Dendritic cell treated with granulocyte-macrophage colony-stimulating factor and Interleukin-4, amounts not matched to agents 40 ng/mL and 50 ng/mL, for 4 days (primary cell): ENCODE results near the gene ZNF627.
A peak's percentile ranks its signal among the peaks of the same experiment; 100 is the strongest.
"Not testable (repeated sequence)": the region's sequence is repeated elsewhere in the genome, so short reads cannot be mapped to it uniquely, and the experiment has no call there.

ENCODE experiments used
- H3K27ac Mint-ChIP-seq: one replicate; pipeline ENCODE4 v1.8.0; 2022; ENCODE audit warnings: mild to moderate bottlenecking, mixed read lengths
- H3K27me3 Mint-ChIP-seq: one replicate; pipeline ENCODE4 v1.8.0; 2022; ENCODE audit warnings: mild to moderate bottlenecking, mixed read lengths
- H3K36me3 Mint-ChIP-seq: one replicate; pipeline ENCODE4 v1.8.0; 2022; ENCODE audit warnings: low read depth, mixed read lengths
- H3K4me1 Mint-ChIP-seq: one replicate; pipeline ENCODE4 v1.8.0; 2022; ENCODE audit warnings: low read depth, mixed read lengths
- H3K4me3 Mint-ChIP-seq: one replicate; pipeline ENCODE4 v1.8.0; 2022; ENCODE audit warnings: mild to moderate bottlenecking, moderate library complexity, mixed read lengths
- H3K9me3 Mint-ChIP-seq: one replicate; pipeline ENCODE4 v1.8.0; 2022; ENCODE audit warnings: mixed read lengths
- intact Hi-C: fragments of 100-400 bp; cut with micrococcal nuclease; formaldehyde crosslinking; loops from one replicate; pipeline ENCODE4 v1.15.0; 2022

Gene ZNF627

GRCh38 chr19:11563532-11563931 lies 33.8 kb upstream of the ZNF627 start:
- Mint-ChIP-seq H3K36me3 (peaks cover 14% of the 10 kb centered on the region), H3K4me3 (no peak overlapping the region), H3K27ac (peak overlapping the region; percentile 67), H3K27me3 (no peaks in the 10 kb centered on the region), H3K4me1 (peaks cover 58% of the 10 kb centered on the region), H3K9me3 (no peaks in the 10 kb centered on the region)
- intact Hi-C loops, result no loop called here

GRCh38 chr19:11564082-11564807 lies 33.0 kb upstream of the ZNF627 start:
- intact Hi-C loops, H3K9me3 Mint-ChIP-seq, H3K27me3 Mint-ChIP-seq, H3K36me3 Mint-ChIP-seq, H3K4me3 Mint-ChIP-seq: not testable (repeated sequence)
- Mint-ChIP-seq H3K27ac (peak overlapping the region; percentile 48), H3K4me1 (peaks cover 63% of the 10 kb centered on the region)

GRCh38 chr19:11565649-11565980 lies 31.7 kb upstream of the ZNF627 start:
- H3K9me3 Mint-ChIP-seq, intact Hi-C loops, H3K36me3 Mint-ChIP-seq, H3K4me3 Mint-ChIP-seq, H3K27me3 Mint-ChIP-seq: not testable (repeated sequence)
- H3K27ac Mint-ChIP-seq, result peak overlapping the region; percentile 87
- peaks cover 71% of the 10 kb centered on the region for H3K4me1 Mint-ChIP-seq

- peaks cover 6% of the 10 kb centered on the region for H3K36me3 Mint-ChIP-seq
- intact Hi-C loops, result no loop called here
- H3K4me1 Mint-ChIP-seq, result peaks cover 71% of the 10 kb centered on the region
- no peak overlapping the region for H3K4me3 Mint-ChIP-seq
- peak overlapping the region; percentile 87 for H3K27ac Mint-ChIP-seq
- no peaks in the 10 kb centered on the region for H3K9me3 Mint-ChIP-seq
- H3K27me3 Mint-ChIP-seq, result no peaks in the 10 kb centered on the region
Measured at GRCh38 chr19:11566164-11566563, 31.1 kb upstream of the ZNF627 start.

GRCh38 chr19:11570039-11570462 lies 27.2 kb upstream of the ZNF627 start:
- peaks cover 24% of the 10 kb centered on the region for H3K36me3 Mint-ChIP-seq
- H3K27ac Mint-ChIP-seq, result peak overlapping the region; percentile 70
- intact Hi-C loops, result no loop called here
- H3K4me3 Mint-ChIP-seq, result no peak overlapping the region
- no peaks in the 10 kb centered on the region for H3K9me3 Mint-ChIP-seq
- H3K4me1 Mint-ChIP-seq, result peaks cover 48% of the 10 kb centered on the region
- no peaks in the 10 kb centered on the region for H3K27me3 Mint-ChIP-seq

GRCh38 chr19:11573354-11573753 lies 23.9 kb upstream of the ZNF627 start:
- Mint-ChIP-seq H3K36me3 (peaks cover 51% of the 10 kb centered on the region), H3K27ac (peak overlapping the region; percentile 27), H3K4me1 (peaks cover 58% of the 10 kb centered on the region)
- intact Hi-C loops, H3K4me3 Mint-ChIP-seq, H3K9me3 Mint-ChIP-seq, H3K27me3 Mint-ChIP-seq: not testable (repeated sequence)

GRCh38 chr19:11573763-11574162 lies 23.5 kb upstream of the ZNF627 start:
- H3K9me3 Mint-ChIP-seq, H3K27me3 Mint-ChIP-seq, intact Hi-C loops, H3K4me3 Mint-ChIP-seq: not testable (repeated sequence)
- Mint-ChIP-seq H3K4me1 (peaks cover 57% of the 10 kb centered on the region), H3K36me3 (peaks cover 55% of the 10 kb centered on the region), H3K27ac (peak overlapping the region; percentile 27)

- H3K9me3 Mint-ChIP-seq, result no peaks in the 10 kb centered on the region
- H3K4me3 Mint-ChIP-seq, result peak overlapping the region; percentile 34
- H3K27ac Mint-ChIP-seq, result peak overlapping the region; percentile 45
- no peaks in the 10 kb centered on the region for H3K27me3 Mint-ChIP-seq
- peaks cover 62% of the 10 kb centered on the region for H3K36me3 Mint-ChIP-seq
- intact Hi-C loops, result no loop called here
- peaks cover 54% of the 10 kb centered on the region for H3K4me1 Mint-ChIP-seq
Measured at GRCh38 chr19:11574689-11575088, 22.6 kb upstream of the ZNF627 start.

GRCh38 chr19:11576227-11576626 lies 21.1 kb upstream of the ZNF627 start:
- peak overlapping the region; percentile 90 for H3K4me3 Mint-ChIP-seq
- H3K27ac Mint-ChIP-seq, result peak overlapping the region; percentile 89
- intact Hi-C loops, result loop anchor here (1.0 kb wide), 1 partner anchor 8 kb away; no protein-coding TSS in a partner anchor
- no peaks in the 10 kb centered on the region for H3K27me3 Mint-ChIP-seq
- H3K4me1 Mint-ChIP-seq, result peaks cover 57% of the 10 kb centered on the region
- no peaks in the 10 kb centered on the region for H3K9me3 Mint-ChIP-seq
- peaks cover 62% of the 10 kb centered on the region for H3K36me3 Mint-ChIP-seq

- peaks cover 58% of the 10 kb centered on the region for H3K36me3 Mint-ChIP-seq
- no peaks in the 10 kb centered on the region for H3K9me3 Mint-ChIP-seq
- peak within 1 kb of the TSS; percentile 90 for H3K4me3 Mint-ChIP-seq
- H3K27ac Mint-ChIP-seq, result peak within 1 kb of the TSS; percentile 89
- H3K4me1 Mint-ChIP-seq, result peaks cover 68% of the 10 kb centered on the region
- intact Hi-C loops, result no loop called here
- H3K27me3 Mint-ChIP-seq, result no peaks in the 10 kb centered on the region
Measured at GRCh38 chr19:11577451-11578257, 19.6 kb upstream of the ZNF627 start, which contains the start of gene ACP5. TSS of gene ACP5 (minus strand) at chr19:11577645. CDS start at chr19:11577317, 328 bp downstream.

- Mint-ChIP-seq H3K36me3 (peaks cover 58% of the 10 kb centered on the region), H3K27ac (peak overlapping the region; percentile 89), H3K9me3 (no peaks in the 10 kb centered on the region), H3K4me3 (peak overlapping the region; percentile 90), H3K27me3 (no peaks in the 10 kb centered on the region), H3K4me1 (peaks cover 73% of the 10 kb centered on the region)
- intact Hi-C loops, result no loop called here
Measured at GRCh38 chr19:11578258-11579142, 18.8 kb upstream of the ZNF627 start.

- intact Hi-C loops, result no loop called here
- Mint-ChIP-seq H3K27ac (peak overlapping the region; percentile 89), H3K4me1 (peaks cover 79% of the 10 kb centered on the region), H3K9me3 (no peaks in the 10 kb centered on the region), H3K27me3 (no peaks in the 10 kb centered on the region), H3K36me3 (peaks cover 48% of the 10 kb centered on the region), H3K4me3 (peak overlapping the region; percentile 90)
Measured at GRCh38 chr19:11580116-11580515, 17.2 kb upstream of the ZNF627 start.

GRCh38 chr19:11581740-11582139 lies 15.5 kb upstream of the ZNF627 start:
- no peaks in the 10 kb centered on the region for H3K27me3 Mint-ChIP-seq
- H3K36me3 Mint-ChIP-seq, result peaks cover 31% of the 10 kb centered on the region
- H3K4me3 Mint-ChIP-seq, result peak overlapping the region; percentile 63
- H3K27ac Mint-ChIP-seq, result peak overlapping the region; percentile 89
- no peaks in the 10 kb centered on the region for H3K9me3 Mint-ChIP-seq
- H3K4me1 Mint-ChIP-seq, result peaks cover 83% of the 10 kb centered on the region
- intact Hi-C loops, result no loop called here
